Activated naive CD8-positive, alpha-beta T cell treated with anti-CD3 and anti-CD28 coated beads, Interleukin-2, amount 50 U/mL, for 16 hours (primary cell): Measurements from ENCODE around the gene ZNF521.

Experiments used
- DNase-seq: peaks from one replicate; pipeline ENCODE4 v3.0.0-alpha.2; 2020; ENCODE audit warnings: low read depth, low spot score

The ZNF521 gene

GRCh38 chr18:25077038-25077943 is 274.7 kb downstream of the ZNF521 start:
- no peak for DNase-seq

GRCh38 chr18:25075783-25076182 is 276.2 kb downstream of the ZNF521 start:
- DNase-seq = no peak

GRCh38 chr18:25075331-25075730 is 276.6 kb downstream of the ZNF521 start:
- DNase-seq = no peak

- no peak for DNase-seq
Observed at GRCh38 chr18:25074925-25075324, 277.0 kb downstream of the ZNF521 start.

- DNase-seq = no peak
Observed at GRCh38 chr18:25072205-25072604, 279.8 kb downstream of the ZNF521 start.

GRCh38 chr18:25067275-25068025 is 284.5 kb downstream of the ZNF521 start:
- DNase-seq = no peak

- no peak for DNase-seq
Observed at GRCh38 chr18:25066516-25066915, 285.4 kb downstream of the ZNF521 start.

GRCh38 chr18:25062720-25063119 is 289.2 kb downstream of the ZNF521 start:
- DNase-seq = no peak

GRCh38 chr18:25061395-25061794 is 290.6 kb downstream of the ZNF521 start:
- DNase-seq = no peak

GRCh38 chr18:25058521-25058920 is 293.4 kb downstream of the ZNF521 start:
- no peak for DNase-seq

GRCh38 chr18:25057491-25058050 is 294.4 kb downstream of the ZNF521 start:
- no peak for DNase-seq

GRCh38 chr18:25056429-25056828 is 295.5 kb downstream of the ZNF521 start:
- DNase-seq = no peak

GRCh38 chr18:25055076-25055475 is 296.9 kb downstream of the ZNF521 start:
- DNase-seq = no peak

- no peak for DNase-seq
Observed at GRCh38 chr18:25053466-25053865, 298.5 kb downstream of the ZNF521 start.

- no peak for DNase-seq
Observed at GRCh38 chr18:25052511-25052921, 299.4 kb downstream of the ZNF521 start.

GRCh38 chr18:25050605-25051004 is 301.4 kb downstream of the ZNF521 start:
- no peak for DNase-seq

- DNase-seq = no peak
Observed at GRCh38 chr18:25047983-25048382, 304.0 kb downstream of the ZNF521 start.

- DNase-seq = no peak
Observed at GRCh38 chr18:25047421-25047820, 304.5 kb downstream of the ZNF521 start.

GRCh38 chr18:25044694-25045093 is 307.3 kb downstream of the ZNF521 start:
- no peak for DNase-seq

GRCh38 chr18:25043104-25043503 is 308.9 kb downstream of the ZNF521 start:
- DNase-seq = no peak

GRCh38 chr18:25042641-25043051 is 309.3 kb downstream of the ZNF521 start:
- DNase-seq = no peak

GRCh38 chr18:25039781-25040180 is 312.2 kb downstream of the ZNF521 start:
- no peak for DNase-seq
